ENCODE measurements around the gene COG1. TPM values are rescaled to one million over a fixed set of nuclear protein-coding genes. Genes with fewer than 3 reads are reported as not detected.

The COG1 gene
- total RNA-seq, 1 donor from 2014 or later = 37.0 TPM

DNA sequence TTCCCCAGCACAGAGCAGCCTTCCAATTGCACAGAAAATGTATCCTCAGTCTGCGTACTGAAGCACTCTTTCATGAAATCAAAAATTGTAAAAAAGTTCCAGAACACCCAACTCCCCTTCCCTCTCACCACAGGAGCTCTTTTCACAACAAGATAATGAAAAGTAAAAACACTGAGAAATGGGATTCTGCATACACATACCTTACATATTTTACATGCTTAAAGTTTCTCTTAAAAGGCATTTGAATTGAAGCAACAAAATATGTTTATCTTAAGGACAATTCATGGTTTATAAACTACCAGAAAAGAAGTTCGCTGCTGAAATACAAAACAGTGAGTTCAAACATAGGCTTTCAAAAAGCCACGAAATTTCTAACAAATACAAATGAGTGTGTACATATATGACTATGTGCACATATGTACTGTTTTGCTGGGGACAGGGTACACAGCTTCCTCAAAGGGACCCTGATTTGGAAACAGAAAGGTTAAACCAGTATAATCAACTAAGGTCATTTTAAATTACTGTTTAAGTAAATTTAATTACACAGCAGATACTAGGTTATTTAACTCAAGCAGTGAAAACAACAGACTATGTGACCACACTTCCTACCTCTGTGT, 33.8 kb downstream of the COG1 start:
- no peak for DNase-seq
- ATAC-seq = no peak
- Histone ChIP-seq H3K9me3 (no peaks in the 10 kb centered on the region), H3K27me3 (no peaks in the 10 kb centered on the region), H3K4me1 (peaks cover 38% of the 10 kb centered on the region), H3K36me3 (no peaks in the 10 kb centered on the region), H3K4me3 (no peak overlapping the region), H3K27ac (no peak overlapping the region)
- intact Hi-C loops (cut with DNase I) = no loop called here
- no peak for TF ChIP-seq CTCF (IDR thresholded peaks at IDR 0.05)

GRCh38 chr17:73227379-73227778, 34.5 kb downstream of the COG1 start:
- Histone ChIP-seq H3K27me3 (no peaks in the 10 kb centered on the region), H3K27ac (peak overlapping the region; percentile 17), H3K36me3 (no peaks in the 10 kb centered on the region), H3K9me3 (no peaks in the 10 kb centered on the region), H3K4me1 (peaks cover 38% of the 10 kb centered on the region), H3K4me3 (no peak overlapping the region)
- DNase-seq = no peak
- no peak for TF ChIP-seq CTCF (IDR thresholded peaks at IDR 0.05)
- intact Hi-C loops (cut with DNase I) = no loop called here
- ATAC-seq = no peak

GRCh38 chr17:73227944-73228343, 35.1 kb downstream of the COG1 start:
- intact Hi-C loops (cut with DNase I) = no loop called here
- Histone ChIP-seq H3K9me3 (no peaks in the 10 kb centered on the region), H3K27ac (no peak overlapping the region), H3K36me3 (no peaks in the 10 kb centered on the region), H3K4me1 (peaks cover 38% of the 10 kb centered on the region), H3K4me3 (no peak overlapping the region), H3K27me3 (no peaks in the 10 kb centered on the region)
- ATAC-seq (no peak), DNase-seq (no peak)
- TF ChIP-seq CTCF (IDR thresholded peaks at IDR 0.05) = no peak

- intact Hi-C loops (cut with DNase I) = no loop called here
- DNase-seq (no peak), ATAC-seq (peak; percentile 58)
- H3K27ac ChIP-seq = peak overlapping the region; percentile 40
- H3K27me3 ChIP-seq = no peaks in the 10 kb centered on the region
- H3K4me3 ChIP-seq = no peak overlapping the region
- no peaks in the 10 kb centered on the region for H3K36me3 ChIP-seq
- no peaks in the 10 kb centered on the region for H3K9me3 ChIP-seq
- no peak for TF ChIP-seq CTCF (IDR thresholded peaks at IDR 0.05)
- peaks cover 44% of the 10 kb centered on the region for H3K4me1 ChIP-seq
Measured at GRCh38 chr17:73228748-73229236, 35.9 kb downstream of the COG1 start.

GRCh38 chr17:73230088-73230487, 37.2 kb downstream of the COG1 start:
- no peak for DNase-seq
- no peak for TF ChIP-seq CTCF (IDR thresholded peaks at IDR 0.05)
- H3K27ac ChIP-seq = no peak overlapping the region
- no peaks in the 10 kb centered on the region for H3K36me3 ChIP-seq
- intact Hi-C loops (cut with DNase I) = no loop called here
- H3K4me1 ChIP-seq = peaks cover 44% of the 10 kb centered on the region
- H3K27me3 ChIP-seq = no peaks in the 10 kb centered on the region
- H3K9me3 ChIP-seq = no peaks in the 10 kb centered on the region
- no peak overlapping the region for H3K4me3 ChIP-seq
- ATAC-seq = no peak

- ATAC-seq = no peak
- Histone ChIP-seq H3K4me3 (peak overlapping the region; percentile 100), H3K9me3 (no peaks in the 10 kb centered on the region), H3K4me1 (peaks cover 44% of the 10 kb centered on the region), H3K27ac (peak overlapping the region; percentile 90), H3K36me3 (peaks cover 12% of the 10 kb centered on the region), H3K27me3 (no peaks in the 10 kb centered on the region)
- intact Hi-C loops (cut with DNase I) = no loop called here
- DNase-seq = no peak
- no peak for TF ChIP-seq CTCF (IDR thresholded peaks at IDR 0.05)
Measured at GRCh38 chr17:73231395-73231794, 38.5 kb downstream of the COG1 start.
